ENCODE measurements around the gene SH3PXD2B. TPM values are rescaled to one million over a fixed set of nuclear protein-coding genes. Genes with fewer than 3 reads are reported as not detected.

The SH3PXD2B gene
- total RNA-seq, 1 experiment from 2014 or later = 12.9 TPM

- H3K36me3 Mint-ChIP-seq (ENCODE audit: insufficient read depth, unreplicated experiment) = no peaks in the 10 kb centered on the region
- no peak for DNase-seq
Observed at GRCh38 chr5:172497591-172498255, 43.4 kb upstream of the SH3PXD2B start.

GRCh38 chr5:172496671-172497371, 42.5 kb upstream of the SH3PXD2B start:
- H3K9me3 ChIP-seq = no peaks in the 10 kb centered on the region
- H3K36me3 ChIP-seq (ENCODE audit: control insufficient read depth, insufficient read depth, low read length) = no peaks in the 10 kb centered on the region
- BruUV-seq (replicated peaks) = no TSS peak
- DNase-seq = no peak
- peaks cover 5% of the 10 kb centered on the region for H3K9me3 Mint-ChIP-seq (ENCODE audit: unreplicated experiment)
- no peaks in the 10 kb centered on the region for H3K4me1 ChIP-seq
- intact Hi-C loops (cut with micrococcal nuclease; ENCODE audit: unreplicated experiment) = no loop called here
- no peak overlapping the region for H3K27ac Mint-ChIP-seq (ENCODE audit: unreplicated experiment)
- H3K4me3 Mint-ChIP-seq (ENCODE audit: unreplicated experiment) = no peak overlapping the region
- H3K4me3 ChIP-seq (ENCODE audit: low read depth, low read length) = no peak overlapping the region
- peaks cover 4% of the 10 kb centered on the region for H3K27me3 Mint-ChIP-seq (ENCODE audit: insufficient read depth, unreplicated experiment)
- TF ChIP-seq CTCF (IDR thresholded peaks at IDR 0.05; ENCODE audit: insufficient read depth in 1 of 2, low read depth in 1 of 2, low read length in 1 of 2, severe bottlenecking in 1 of 2, unreplicated experiment in 1 of 2) = no peak
- H3K4me1 Mint-ChIP-seq (ENCODE audit: low read depth, unreplicated experiment) = no peaks in the 10 kb centered on the region
- H3K27me3 ChIP-seq (replicated peaks; ENCODE audit: control insufficient read depth, insufficient read depth, low read length) = peaks cover 3% of the 10 kb centered on the region; the same call in 1 of the 2 replicates
- CTCF ChIA-PET = interaction anchor here (0.6 kb wide), 1 partner anchor 144 kb away, joined by 4 read pairs; the partner anchor contains the start of gene NEURL1B
- POLR2A ChIA-PET = no interaction called here
- no peaks in the 10 kb centered on the region for H3K36me3 Mint-ChIP-seq (ENCODE audit: insufficient read depth, unreplicated experiment)

More at GRCh38 chr5:172497591-172498255, 43.4 kb upstream of the SH3PXD2B start:
- Mint-ChIP-seq H3K4me1 (ENCODE audit: low read depth, unreplicated experiment) (no peaks in the 10 kb centered on the region), H3K27me3 (ENCODE audit: insufficient read depth, unreplicated experiment) (peaks cover 6% of the 10 kb centered on the region), H3K27ac (ENCODE audit: unreplicated experiment) (no peak overlapping the region), H3K9me3 (ENCODE audit: unreplicated experiment) (peaks cover 8% of the 10 kb centered on the region), H3K4me3 (ENCODE audit: unreplicated experiment) (no peak overlapping the region)
- no peaks in the 10 kb centered on the region for H3K9me3 ChIP-seq
- no TSS peak for BruUV-seq (replicated peaks)
- no peaks in the 10 kb centered on the region for H3K36me3 ChIP-seq (ENCODE audit: control insufficient read depth, insufficient read depth, low read length)
- no peak overlapping the region for H3K4me3 ChIP-seq (ENCODE audit: low read depth, low read length)
- intact Hi-C loops (cut with micrococcal nuclease; ENCODE audit: unreplicated experiment) = no loop called here
- no peak for TF ChIP-seq CTCF (IDR thresholded peaks at IDR 0.05; ENCODE audit: insufficient read depth in 1 of 2, low read depth in 1 of 2, low read length in 1 of 2, severe bottlenecking in 1 of 2, unreplicated experiment in 1 of 2)
- H3K27me3 ChIP-seq (replicated peaks; ENCODE audit: control insufficient read depth, insufficient read depth, low read length) = peaks cover 3% of the 10 kb centered on the region; the same call in 1 of the 2 replicates
- CTCF ChIA-PET = no interaction called here
- POLR2A ChIA-PET = no interaction called here
- no peaks in the 10 kb centered on the region for H3K4me1 ChIP-seq

- DNase-seq = no peak
- Mint-ChIP-seq H3K4me1 (ENCODE audit: low read depth, unreplicated experiment) (no peaks in the 10 kb centered on the region), H3K4me3 (ENCODE audit: unreplicated experiment) (no peak overlapping the region), H3K27me3 (ENCODE audit: insufficient read depth, unreplicated experiment) (peaks cover 2% of the 10 kb centered on the region), H3K36me3 (ENCODE audit: insufficient read depth, unreplicated experiment) (no peaks in the 10 kb centered on the region), H3K27ac (ENCODE audit: unreplicated experiment) (no peak overlapping the region), H3K9me3 (ENCODE audit: unreplicated experiment) (no peaks in the 10 kb centered on the region)
- BruUV-seq (replicated peaks) = no TSS peak
- intact Hi-C loops (cut with micrococcal nuclease; ENCODE audit: unreplicated experiment) = no loop called here
- no peak overlapping the region for H3K4me3 ChIP-seq (ENCODE audit: low read depth, low read length)
- no peak for TF ChIP-seq CTCF (IDR thresholded peaks at IDR 0.05; ENCODE audit: insufficient read depth in 1 of 2, low read depth in 1 of 2, low read length in 1 of 2, severe bottlenecking in 1 of 2, unreplicated experiment in 1 of 2)
- ChIA-PET POLR2A (no interaction called here), CTCF (interaction anchor here (0.7 kb wide), 1 partner anchor 90 kb away, joined by 3 read pairs; no protein-coding TSS in a partner anchor)
- no peaks in the 10 kb centered on the region for H3K9me3 ChIP-seq
- H3K4me1 ChIP-seq = no peaks in the 10 kb centered on the region
- H3K27me3 ChIP-seq (replicated peaks; ENCODE audit: control insufficient read depth, insufficient read depth, low read length) = peaks cover 3% of the 10 kb centered on the region; the same call in 1 of the 2 replicates
- no peaks in the 10 kb centered on the region for H3K36me3 ChIP-seq (ENCODE audit: control insufficient read depth, insufficient read depth, low read length)
Observed at GRCh38 chr5:172494630-172495505, 40.5 kb upstream of the SH3PXD2B start.
